Activated naive CD8-positive, alpha-beta T cell (primary cell): Measurements from ENCODE around the gene NACC1.
A peak's percentile ranks its signal among the peaks of the same experiment; 100 is the strongest.

Experiments used
- H3K27ac Mint-ChIP-seq: one replicate; pipeline ENCODE4 v1.8.0; 2021; ENCODE audit warnings: mixed read lengths
- H3K27me3 Mint-ChIP-seq: one replicate; pipeline ENCODE4 v1.8.0; 2021; ENCODE audit warnings: mixed read lengths
- H3K36me3 Mint-ChIP-seq: one replicate; pipeline ENCODE4 v1.8.0; 2021; ENCODE audit warnings: mixed read lengths
- H3K4me1 Mint-ChIP-seq: one replicate; pipeline ENCODE4 v1.8.0; 2021; ENCODE audit warnings: low read depth, mixed read lengths
- H3K4me3 Mint-ChIP-seq: one replicate; pipeline ENCODE4 v1.8.0; 2021; ENCODE audit warnings: mild to moderate bottlenecking, mixed read lengths
- H3K9me3 Mint-ChIP-seq: one replicate; pipeline ENCODE4 v1.8.0; 2021; ENCODE audit warnings: low read depth, mixed read lengths

Gene NACC1

DNA sequence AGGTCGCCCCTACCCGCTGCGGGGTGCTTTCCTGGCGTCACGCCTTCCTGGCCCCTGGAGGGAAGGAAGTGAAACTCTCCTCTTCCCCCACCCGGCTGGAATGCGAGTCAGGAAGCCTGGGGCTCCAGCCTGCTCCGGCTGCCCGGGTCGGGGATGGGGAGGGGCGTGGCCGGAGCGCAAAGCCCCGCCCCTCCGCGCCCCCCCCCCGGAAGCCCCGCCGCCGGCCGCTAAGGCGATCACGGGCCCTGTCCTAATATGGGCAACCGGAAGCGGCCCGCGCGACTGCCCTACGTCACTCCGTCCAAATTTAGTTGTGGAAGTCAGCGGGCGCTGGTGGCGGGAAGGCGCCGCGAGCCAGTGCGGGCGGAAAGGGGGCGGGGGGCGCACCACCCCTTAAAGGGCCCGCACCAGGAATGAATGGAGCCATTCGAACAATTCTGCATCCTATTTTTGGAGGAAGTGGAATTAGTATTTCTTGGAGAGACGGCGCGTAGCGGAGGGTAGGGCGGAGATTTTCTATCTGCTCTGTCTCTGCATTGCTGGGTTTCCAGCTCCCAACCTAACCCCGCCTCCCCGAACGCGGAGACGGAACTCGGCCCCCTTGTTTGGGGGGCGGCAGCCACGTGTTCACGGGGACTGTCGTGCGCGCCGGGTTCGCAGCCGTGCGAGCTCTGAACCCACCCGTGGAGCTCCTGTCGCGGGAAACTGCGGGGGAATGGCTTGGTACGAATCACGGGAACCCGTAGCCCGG lies 33.7 kb downstream of the NACC1 start:
- Mint-ChIP-seq H3K4me1 (peaks cover 23% of the 10 kb centered on the region), H3K9me3 (no peaks in the 10 kb centered on the region), H3K27ac (peak overlapping the region; percentile 99), H3K36me3 (peaks cover 10% of the 10 kb centered on the region), H3K27me3 (no peaks in the 10 kb centered on the region), H3K4me3 (peak overlapping the region; percentile 98)

DNA sequence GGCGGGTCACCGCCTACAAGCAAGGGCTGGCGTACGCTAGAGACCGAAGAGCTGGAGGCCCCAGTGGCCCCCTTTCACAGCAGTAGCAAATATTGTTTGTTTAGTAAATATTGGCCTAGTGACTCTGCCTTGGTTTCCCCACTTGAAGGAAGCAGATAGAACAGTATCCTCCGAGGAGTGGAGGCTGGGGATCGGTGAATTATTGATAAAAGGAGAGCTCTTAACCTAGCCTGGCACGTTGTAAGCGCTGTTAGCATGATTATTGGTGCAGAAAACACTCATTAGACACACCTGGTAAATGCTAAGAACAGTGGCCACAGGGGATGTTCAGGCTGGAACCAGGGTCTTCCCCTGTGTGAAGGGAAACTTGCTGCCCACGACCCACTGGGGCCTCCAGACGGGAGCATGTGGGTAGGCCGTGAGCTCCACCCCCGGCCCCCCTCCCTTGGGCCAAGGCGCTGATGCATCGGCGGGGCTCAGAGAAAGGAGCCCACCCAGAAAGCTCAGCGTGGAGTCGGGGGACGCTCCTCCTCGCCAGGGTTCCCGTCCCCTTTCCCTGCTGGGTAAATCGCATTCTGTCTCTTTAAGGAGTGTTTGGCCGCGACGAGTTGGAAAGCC lies 34.4 kb downstream of the NACC1 start:
- no peaks in the 10 kb centered on the region for H3K27me3 Mint-ChIP-seq
- H3K36me3 Mint-ChIP-seq: peaks cover 10% of the 10 kb centered on the region
- H3K27ac Mint-ChIP-seq: peak overlapping the region; percentile 99
- H3K4me1 Mint-ChIP-seq: peaks cover 29% of the 10 kb centered on the region
- peak overlapping the region; percentile 98 for H3K4me3 Mint-ChIP-seq
- H3K9me3 Mint-ChIP-seq: no peaks in the 10 kb centered on the region

DNA sequence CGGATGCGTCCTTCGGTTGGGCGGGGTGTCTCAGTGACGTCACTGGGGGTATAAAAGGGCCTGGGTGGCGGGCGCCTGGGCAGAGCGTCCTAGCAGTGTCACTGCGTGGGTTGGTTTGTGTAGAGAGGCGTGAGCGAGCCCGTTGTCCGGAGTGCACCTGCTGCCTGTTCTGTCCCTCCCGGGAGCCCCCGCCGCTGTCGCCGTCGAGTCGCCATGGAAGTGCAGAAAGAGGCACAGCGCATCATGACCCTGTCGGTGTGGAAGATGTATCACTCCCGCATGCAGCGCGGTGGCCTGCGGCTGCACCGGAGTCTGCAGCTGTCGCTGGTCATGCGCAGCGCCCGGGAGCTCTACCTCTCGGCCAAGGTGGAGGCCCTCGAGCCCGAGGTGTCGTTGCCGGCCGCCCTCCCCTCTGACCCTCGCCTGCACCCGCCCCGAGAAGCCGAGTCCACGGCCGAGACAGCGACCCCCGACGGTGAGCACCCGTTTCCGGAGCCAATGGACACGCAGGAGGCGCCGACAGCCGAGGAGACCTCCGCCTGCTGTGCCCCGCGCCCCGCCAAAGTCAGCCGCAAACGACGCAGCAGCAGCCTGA lies 35.0 kb downstream of the NACC1 start:
- H3K9me3 Mint-ChIP-seq: no peaks in the 10 kb centered on the region
- peak overlapping the region; percentile 99 for H3K27ac Mint-ChIP-seq
- peaks cover 35% of the 10 kb centered on the region for H3K4me1 Mint-ChIP-seq
- H3K36me3 Mint-ChIP-seq: peaks cover 10% of the 10 kb centered on the region
- H3K4me3 Mint-ChIP-seq: peak overlapping the region; percentile 98
- no peaks in the 10 kb centered on the region for H3K27me3 Mint-ChIP-seq

DNA sequence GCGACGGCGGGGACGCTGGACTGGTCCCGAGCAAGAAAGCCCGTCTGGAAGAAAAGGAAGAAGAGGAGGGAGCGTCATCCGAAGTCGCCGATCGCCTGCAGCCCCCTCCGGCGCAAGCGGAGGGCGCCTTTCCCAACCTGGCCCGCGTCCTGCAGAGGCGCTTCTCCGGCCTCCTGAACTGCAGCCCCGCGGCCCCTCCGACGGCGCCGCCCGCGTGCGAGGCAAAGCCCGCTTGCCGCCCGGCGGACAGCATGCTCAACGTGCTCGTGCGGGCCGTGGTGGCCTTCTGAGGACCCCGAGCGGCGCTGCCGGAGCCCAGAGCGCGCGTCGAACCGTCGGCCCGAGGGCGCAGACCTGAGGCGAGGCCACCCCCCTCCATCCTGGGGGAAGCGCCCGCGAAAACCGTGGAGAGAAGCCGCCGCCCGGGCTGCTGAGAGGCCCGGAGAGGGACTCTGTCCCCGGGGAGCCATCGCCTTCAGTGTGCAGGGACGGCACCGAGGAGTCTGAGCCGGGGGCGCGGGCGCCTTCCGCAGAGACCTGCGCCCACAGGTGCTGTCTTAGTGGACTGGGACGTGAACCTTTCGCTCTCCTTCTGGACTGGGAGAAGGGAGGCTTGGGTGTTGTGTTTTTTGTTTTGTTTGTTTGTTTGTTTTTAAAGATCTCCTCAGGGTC lies 35.6 kb downstream of the NACC1 start:
- Mint-ChIP-seq H3K9me3 (no peaks in the 10 kb centered on the region), H3K4me3 (peak overlapping the region; percentile 98), H3K36me3 (peaks cover 8% of the 10 kb centered on the region), H3K27ac (peak overlapping the region; percentile 99), H3K27me3 (no peaks in the 10 kb centered on the region), H3K4me1 (peaks cover 37% of the 10 kb centered on the region)

DNA sequence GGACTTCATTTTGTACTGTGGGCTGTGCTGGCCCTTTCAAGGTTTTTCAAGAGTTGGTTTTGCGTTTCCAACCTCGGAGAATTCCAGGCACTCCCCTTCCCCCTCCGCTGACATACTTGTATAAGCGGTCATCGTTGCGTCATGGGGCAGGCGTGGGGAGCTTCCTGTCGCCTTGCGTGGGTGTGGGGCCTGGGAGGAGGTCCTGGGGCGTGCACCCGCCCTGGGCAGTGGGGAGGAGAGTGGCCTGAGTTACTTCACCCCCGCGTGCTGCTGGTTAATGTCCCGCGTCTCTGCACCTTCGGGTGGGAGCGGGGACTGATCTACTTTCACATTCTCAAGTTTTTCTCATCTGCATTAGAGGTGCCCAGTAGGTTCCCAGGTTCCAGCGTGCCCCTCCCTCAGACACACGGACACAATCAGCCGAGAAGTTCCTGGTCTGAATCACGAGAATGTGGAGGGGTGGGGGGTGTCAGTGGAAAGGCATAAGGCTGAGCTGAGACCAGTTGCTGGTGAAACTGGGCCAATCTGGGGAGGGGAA lies 36.2 kb downstream of the NACC1 start:
- H3K4me1 Mint-ChIP-seq: peaks cover 31% of the 10 kb centered on the region

DNA sequence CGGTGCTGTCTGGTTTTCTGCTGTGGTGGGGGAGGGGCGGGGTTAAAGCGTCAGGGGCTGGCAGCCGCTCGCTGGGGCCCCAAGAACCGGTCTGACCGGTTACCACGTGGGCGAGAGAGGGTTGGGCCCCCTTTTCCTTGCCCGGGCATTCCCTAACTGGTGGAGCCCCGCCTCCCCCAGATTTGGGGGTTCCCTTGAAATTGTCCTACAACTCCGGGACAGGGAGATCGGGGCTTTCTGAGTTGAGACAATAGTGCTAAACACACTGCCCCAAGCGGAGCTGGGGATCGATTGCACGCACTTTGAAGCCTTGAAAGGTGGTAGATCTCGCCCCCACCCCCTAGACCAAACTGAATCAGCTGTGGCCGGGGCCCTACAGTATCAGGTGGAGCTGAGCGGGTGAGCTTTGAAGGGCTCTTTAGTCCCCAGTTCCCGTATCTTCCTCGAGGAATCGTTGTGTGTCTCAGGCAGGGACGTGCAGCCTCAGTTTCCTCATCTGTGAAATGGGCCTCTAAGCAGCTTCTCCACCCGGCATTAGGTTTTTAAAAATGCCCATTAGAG lies 36.9 kb downstream of the NACC1 start:
- Mint-ChIP-seq H3K4me1 (peaks cover 33% of the 10 kb centered on the region), H3K9me3 (no peaks in the 10 kb centered on the region), H3K27me3 (no peaks in the 10 kb centered on the region)

More for the DNA sequence above, 36.2 kb downstream of the NACC1 start:
- no peaks in the 10 kb centered on the region for H3K9me3 Mint-ChIP-seq
- peaks cover 7% of the 10 kb centered on the region for H3K36me3 Mint-ChIP-seq
- peak overlapping the region; percentile 98 for H3K4me3 Mint-ChIP-seq
- H3K27me3 Mint-ChIP-seq: no peaks in the 10 kb centered on the region
- peak overlapping the region; percentile 97 for H3K27ac Mint-ChIP-seq

DNA sequence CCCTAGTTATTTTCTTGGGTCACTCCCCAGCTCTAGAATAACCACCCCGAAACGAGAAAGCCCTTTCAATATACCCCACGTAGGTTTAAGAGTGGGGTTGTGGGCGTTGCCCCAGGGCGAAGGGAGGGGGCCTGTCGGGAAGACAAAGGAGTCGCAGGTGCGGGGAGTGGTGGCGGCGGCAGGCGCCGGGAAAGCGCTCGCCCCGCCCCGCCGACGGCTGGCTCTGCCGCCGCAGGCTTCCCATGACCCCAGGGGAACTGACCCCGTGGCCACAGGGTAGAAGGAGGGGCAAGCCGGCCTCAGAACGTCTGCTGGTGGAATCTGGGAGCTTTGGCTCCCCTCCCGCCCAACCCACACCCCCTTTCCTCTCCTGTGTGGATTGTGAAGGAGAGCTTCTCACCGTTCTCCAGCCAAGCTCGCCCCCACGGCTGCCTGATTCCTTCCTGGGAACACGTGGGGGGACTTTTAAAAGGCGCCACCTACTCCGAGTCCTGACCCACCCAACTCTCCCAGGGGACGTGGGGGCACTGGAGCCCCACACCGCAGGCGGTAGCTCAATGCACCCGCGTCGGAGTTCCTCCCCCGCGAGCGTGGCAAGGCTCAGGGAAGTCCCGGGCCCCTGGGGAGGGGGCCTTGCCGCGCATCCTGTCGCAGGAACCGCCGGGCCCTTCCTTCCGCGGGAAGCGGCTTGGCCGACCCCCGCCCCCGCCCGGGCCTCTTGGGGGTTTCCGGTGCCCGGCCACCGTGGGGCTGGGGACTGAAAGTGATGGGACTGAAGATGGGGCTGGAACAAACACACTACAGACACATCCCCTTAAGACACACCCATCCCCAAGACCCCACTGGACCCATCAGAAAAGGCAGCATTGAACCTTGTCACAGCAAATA lies 37.7 kb downstream of the NACC1 start:
- Mint-ChIP-seq H3K27ac (peak overlapping the region; percentile 97), H3K9me3 (no peaks in the 10 kb centered on the region), H3K4me1 (peaks cover 37% of the 10 kb centered on the region), H3K36me3 (peaks cover 7% of the 10 kb centered on the region), H3K27me3 (no peaks in the 10 kb centered on the region), H3K4me3 (peak overlapping the region; percentile 98)

More for the DNA sequence above, 36.9 kb downstream of the NACC1 start:
- Mint-ChIP-seq H3K36me3 (peaks cover 7% of the 10 kb centered on the region), H3K27ac (peak overlapping the region; percentile 97), H3K4me3 (peak overlapping the region; percentile 98)

DNA sequence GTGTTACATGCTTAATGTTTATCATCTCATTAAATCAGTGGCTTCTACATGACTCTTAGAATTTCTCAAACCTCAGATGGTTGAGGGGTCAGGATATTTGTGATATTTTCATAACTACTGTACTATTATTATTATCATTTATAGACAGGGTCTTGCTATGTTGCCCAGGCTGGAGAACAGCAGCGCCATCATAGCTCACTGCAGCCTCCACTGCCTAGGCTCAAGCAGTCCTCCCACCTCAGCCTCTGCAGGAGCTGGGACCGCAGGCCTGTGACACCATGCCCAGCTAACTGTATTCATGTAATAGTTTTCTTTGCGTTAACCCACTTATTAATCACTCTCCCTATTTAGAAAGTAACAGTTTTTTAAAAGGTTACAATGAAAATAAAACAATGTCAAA lies 41.6 kb downstream of the NACC1 start:
- H3K4me1 Mint-ChIP-seq: peaks cover 61% of the 10 kb centered on the region
- no peaks in the 10 kb centered on the region for H3K9me3 Mint-ChIP-seq
- no peak overlapping the region for H3K4me3 Mint-ChIP-seq
- no peaks in the 10 kb centered on the region for H3K36me3 Mint-ChIP-seq
- H3K27me3 Mint-ChIP-seq: no peaks in the 10 kb centered on the region
- peak overlapping the region; percentile 88 for H3K27ac Mint-ChIP-seq

DNA sequence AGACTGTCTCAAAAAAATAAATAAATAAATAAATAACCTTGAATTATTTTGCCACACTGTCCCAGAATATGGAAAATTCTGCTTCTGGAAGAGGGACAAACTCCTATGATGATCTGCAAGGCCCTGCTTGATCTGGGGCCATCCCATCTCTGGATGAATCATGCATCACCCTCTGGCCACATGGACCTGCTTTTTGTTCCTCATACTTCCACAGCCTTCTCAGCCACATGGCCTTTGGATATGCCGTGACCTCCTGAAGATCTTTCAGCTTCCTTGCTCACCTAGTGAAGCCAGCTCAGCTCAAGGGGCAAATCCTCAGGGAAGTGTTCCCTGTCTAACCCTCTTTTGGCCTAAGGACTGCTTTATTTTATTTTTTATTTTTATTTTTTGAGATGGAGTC lies 42.5 kb downstream of the NACC1 start:
- Mint-ChIP-seq H3K36me3 (no peaks in the 10 kb centered on the region), H3K27ac (peak overlapping the region; percentile 84), H3K4me3 (peak overlapping the region; percentile 32), H3K4me1 (peaks cover 65% of the 10 kb centered on the region), H3K9me3 (no peaks in the 10 kb centered on the region), H3K27me3 (no peaks in the 10 kb centered on the region)

DNA sequence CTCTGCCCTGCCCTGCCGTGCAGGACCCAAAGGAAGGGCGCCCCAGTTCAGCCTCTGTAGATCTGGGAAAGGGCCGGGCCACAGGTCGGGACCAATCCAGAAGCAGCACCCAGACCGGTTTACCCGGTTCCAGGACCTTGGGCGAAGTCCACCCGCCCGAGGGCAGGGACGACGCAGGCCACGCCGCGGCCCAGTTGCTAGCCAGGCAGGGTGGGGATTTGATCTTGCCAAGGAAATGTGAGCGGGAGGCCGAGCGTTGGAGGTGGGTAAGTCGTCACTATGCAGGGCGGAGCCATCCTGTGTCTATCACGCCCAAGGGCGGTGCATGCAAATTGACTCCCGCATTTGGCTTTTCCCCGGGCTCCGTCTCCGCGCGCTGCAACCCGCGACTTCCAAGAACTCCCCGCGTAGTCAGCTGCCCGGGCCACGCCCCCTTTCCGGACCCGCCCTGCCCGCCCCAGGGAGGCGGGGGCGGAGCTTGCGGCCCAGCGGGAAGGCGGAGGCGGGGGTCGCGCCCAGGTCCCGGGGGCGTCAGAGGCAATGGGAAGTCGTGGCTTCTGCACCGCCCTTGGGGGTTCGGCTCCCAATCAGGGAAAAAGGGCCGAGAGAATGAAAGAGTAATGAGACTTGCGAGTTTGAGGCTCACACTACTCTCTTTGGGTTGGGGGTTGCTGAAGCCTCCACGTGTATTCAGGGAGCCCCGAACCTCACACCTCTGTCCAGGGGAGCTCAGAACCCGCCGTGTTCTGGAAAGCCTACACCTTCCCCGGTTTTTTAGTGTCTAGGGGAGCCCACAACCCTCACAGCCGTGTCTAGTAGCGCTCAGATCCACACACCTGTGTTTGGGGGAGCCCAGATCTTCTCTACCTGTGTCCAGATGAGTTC lies 44.9 kb downstream of the NACC1 start:
- peak overlapping the region; percentile 83 for H3K4me3 Mint-ChIP-seq
- H3K36me3 Mint-ChIP-seq: no peaks in the 10 kb centered on the region
- H3K27me3 Mint-ChIP-seq: no peaks in the 10 kb centered on the region
- peaks cover 67% of the 10 kb centered on the region for H3K4me1 Mint-ChIP-seq
- peak overlapping the region; percentile 86 for H3K27ac Mint-ChIP-seq
- no peaks in the 10 kb centered on the region for H3K9me3 Mint-ChIP-seq

DNA sequence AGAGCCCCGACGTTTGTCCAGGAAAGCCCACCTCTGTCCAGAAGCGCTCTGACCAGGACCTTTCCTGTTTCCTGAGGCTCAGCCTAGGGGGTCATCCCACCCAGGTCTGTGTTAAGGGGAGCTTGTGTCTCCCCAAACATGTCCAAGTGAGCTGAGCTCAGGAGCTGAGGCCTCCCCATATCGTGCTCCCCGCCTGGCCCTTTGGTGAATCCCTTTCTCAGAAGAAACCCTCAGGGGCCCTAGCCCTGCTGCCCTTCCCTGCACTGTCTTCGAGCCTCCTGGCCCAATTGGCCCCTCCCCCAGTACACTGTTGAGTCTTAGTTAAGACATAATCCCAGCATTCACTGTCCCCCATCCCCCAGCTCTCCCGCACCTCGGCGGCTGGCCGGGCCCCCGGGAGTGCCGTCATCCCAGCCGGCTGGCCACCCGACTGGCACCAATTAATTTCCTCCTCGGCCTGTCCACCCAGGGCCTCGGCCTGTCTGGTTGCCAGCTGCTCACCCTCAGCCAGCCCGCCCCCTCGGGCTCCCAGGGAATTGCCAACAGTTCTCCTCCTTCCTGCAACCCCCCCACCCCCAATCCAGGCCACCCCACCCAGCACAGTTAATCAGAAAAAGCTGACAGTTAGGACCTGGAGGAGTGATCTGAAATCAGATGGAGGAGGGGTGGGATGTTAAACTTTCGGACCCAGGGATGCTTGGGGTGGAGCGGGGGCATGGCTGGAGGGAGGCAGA lies 45.7 kb downstream of the NACC1 start:
- Mint-ChIP-seq H3K27me3 (no peaks in the 10 kb centered on the region), H3K9me3 (no peaks in the 10 kb centered on the region), H3K4me1 (peaks cover 66% of the 10 kb centered on the region), H3K4me3 (peak overlapping the region; percentile 83), H3K36me3 (no peaks in the 10 kb centered on the region), H3K27ac (peak overlapping the region; percentile 84)

DNA sequence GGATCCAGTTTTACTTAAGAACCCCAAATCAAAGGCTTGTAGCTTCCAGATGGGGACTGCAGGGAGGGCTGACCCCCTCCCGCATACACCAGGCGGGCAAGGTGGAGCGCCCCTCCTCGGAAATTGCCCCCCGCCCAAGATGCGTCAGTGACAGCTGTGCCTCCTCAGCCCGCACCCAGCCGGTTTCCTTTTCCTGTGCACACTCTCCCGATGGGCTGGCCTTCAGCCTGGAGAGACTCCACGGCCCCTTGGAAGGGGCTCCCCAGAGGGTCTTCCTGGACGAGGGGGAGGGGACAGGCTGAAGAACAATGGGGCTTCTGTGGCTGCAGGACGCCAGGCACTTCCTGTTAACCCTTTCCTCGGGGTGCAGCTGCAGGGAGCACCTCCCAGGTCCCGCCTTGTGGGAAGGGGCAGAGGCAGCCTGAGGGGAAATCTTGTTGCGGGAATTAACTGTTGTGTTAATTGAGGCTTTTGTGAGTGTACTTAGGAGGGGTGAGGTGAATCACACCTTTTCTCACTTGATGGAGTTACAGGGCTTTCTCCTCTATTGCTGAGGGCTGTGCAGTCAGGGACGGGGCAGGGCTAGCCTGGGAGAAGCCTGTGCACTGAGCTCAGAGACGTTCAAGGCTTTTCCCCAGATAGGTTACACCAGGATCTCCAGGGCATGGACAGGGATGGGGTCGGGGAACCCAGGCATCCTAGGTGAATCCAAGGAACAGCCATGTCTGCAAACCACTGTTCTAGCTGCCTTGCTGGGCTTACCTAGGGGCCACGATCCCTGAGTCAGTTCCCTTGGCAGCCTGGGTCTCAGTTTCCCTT lies 46.5 kb downstream of the NACC1 start:
- no peaks in the 10 kb centered on the region for H3K36me3 Mint-ChIP-seq
- H3K4me3 Mint-ChIP-seq: peak overlapping the region; percentile 83
- peak overlapping the region; percentile 83 for H3K27ac Mint-ChIP-seq
- no peaks in the 10 kb centered on the region for H3K9me3 Mint-ChIP-seq
- H3K4me1 Mint-ChIP-seq: peaks cover 73% of the 10 kb centered on the region
- no peaks in the 10 kb centered on the region for H3K27me3 Mint-ChIP-seq
